ENCODE data around the gene SLC25A22.

Gene SLC25A22

GRCh38 chr11:791658-792534 lies 6.2 kb downstream of the SLC25A22 start:
- in situ Hi-C loops (cut with HindIII; ENCODE audit: low sequenced_read_pairs) = no loop called here

DNA sequence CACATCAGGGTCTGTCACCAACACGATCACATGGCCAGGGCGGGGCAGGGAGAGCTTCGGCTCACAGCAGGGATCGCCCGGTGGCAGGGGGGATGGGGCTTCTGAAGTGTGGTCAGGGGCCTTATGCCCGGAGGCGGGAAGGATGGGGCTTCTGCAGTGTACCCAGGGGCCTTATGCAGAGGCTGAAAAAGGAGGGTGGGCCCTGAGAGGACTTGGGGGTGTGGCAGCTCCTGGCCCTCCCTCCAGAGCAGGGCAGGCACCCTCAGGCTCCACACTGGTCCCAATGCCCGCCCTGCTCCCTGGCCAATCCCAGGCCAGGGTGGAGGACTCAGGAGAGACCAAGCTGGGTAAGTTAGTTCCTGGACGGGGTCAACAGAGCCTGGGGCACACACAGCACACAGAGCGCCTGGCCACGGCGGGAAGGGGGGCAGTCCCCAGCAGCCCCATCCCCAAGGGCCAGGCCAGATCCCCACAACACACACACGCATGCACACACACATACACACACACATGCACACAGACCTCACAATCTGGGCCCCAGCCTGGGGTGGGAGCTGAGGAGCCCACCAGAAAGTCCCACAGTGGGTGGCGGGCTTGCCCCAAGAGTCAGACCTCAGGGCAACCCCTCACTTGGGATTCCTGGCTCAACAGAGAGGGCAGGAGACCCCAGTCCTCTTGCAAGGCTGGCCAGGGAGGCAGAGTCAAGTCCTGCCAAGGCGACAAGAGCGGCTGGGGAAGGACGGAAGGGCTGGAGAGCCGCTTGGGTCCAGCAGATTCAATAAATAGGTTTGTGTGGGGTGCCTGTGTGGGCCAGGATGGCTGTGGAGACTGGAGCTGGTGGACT lies 7.1 kb downstream of the SLC25A22 start:
- in situ Hi-C loops (cut with HindIII; ENCODE audit: low sequenced_read_pairs) = no loop called here

DNA sequence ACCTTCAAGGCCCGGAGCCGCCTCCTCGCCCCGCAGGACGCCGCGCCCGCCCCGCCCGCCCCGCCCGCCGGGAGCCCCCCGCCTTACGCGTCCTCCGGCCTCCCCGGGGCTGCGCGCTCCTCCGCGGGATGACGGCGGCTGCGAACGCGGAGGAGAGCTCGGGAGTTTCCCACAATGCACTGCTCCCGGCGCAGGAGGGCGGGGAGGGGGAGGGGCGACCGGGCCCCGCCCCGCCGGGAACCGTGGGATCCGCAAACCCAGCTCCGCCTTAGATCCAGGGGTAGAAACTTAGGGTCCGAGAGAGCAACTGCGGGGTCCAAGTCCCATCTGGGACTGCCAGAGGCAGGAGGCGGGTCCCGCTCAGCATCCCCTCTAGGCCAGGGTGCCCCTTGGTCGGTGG lies 8.1 kb downstream of the SLC25A22 start, which contains the start of gene CEND1:
Gene CEND1 (minus strand): TSS at position 148 of the 400 bp plus-strand sequence. CDS start 1,514 bp downstream, outside the sequence.
- in situ Hi-C loops (cut with HindIII; ENCODE audit: low sequenced_read_pairs) = no loop called here

- in situ Hi-C loops (cut with HindIII; ENCODE audit: low sequenced_read_pairs) = no loop called here
These were observed 8.8 kb downstream of the SLC25A22 start for GRCh38 chr11:788953-789940.

DNA sequence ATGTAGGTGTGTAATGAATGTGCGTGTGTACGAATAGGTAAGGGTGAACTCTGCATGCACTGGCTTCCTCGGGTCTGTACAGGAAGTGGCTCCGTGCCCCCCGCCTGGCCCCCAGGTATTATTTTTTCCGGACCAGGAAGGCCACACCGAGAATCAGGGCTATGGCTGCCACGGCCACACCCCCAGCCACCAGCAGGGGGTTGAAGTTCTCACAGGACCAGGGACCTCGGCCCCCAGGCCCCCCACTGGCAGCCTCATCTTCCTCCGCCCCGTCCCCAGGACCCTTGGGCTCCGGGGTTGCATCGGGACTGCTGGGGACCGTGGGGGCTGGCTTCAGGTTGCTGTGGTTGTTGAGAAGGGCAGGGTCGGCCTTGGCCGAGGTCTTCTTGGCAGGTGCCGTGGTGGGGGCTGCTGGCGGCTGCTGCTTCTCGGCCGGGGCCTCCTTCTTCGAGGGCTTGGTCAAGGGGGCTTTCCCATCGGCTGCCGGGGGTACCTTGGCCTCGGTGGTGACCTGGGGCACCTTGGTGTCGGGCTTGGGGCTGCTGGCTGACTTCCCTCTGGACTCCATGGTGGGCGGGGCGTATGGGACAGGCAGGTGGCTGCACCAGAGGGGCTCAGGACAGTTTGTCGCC lies 10.0 kb downstream of the SLC25A22 start:
- in situ Hi-C loops (cut with HindIII; ENCODE audit: low sequenced_read_pairs) = no loop called here

GRCh38 chr11:787084-787675 lies 10.9 kb downstream of the SLC25A22 start:
- in situ Hi-C loops (cut with HindIII; ENCODE audit: low sequenced_read_pairs) = no loop called here

DNA sequence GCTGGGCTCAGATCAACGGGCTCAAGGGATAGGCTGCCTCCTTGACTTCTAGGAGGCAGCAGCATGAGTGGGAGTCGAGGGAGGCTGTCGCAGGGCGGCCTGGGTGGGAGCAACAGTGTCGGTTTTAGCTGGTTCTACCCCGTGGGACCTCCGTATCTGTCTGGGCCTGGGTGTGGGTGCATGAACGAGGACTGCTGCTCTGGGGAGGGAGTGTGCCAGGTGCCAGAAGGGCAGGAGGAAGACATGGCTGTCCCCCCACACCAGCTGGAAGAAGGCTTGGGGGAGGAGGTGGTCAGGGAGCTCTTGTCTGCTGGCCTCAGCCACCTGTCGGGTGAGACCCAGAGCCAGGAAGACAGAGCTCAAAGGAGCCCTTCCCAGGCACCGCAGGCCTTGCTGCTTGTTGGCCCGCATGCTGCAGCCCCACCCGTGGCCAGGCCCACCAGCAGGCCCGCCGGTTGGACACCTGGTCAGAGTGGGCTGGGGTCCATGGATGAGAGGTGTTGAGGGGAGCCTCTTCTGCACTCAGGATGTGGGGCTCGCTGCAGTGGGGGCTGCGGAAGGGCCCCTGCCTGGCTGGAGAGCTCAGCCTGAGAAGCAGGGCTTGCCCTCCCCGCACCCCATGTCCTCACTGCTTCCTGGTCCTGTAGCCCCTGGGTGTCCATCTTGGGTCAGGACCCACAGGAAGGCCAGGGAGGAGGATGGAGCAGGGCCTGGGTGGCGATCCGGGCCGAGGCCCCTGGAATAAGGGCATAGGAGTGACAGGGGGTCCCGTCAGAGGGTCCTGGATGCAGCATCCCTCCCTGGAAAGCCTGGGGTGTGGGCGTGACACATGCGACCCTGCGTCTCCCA lies 11.6 kb downstream of the SLC25A22 start:
- in situ Hi-C loops (cut with HindIII; ENCODE audit: low sequenced_read_pairs) = no loop called here

- in situ Hi-C loops (cut with HindIII; ENCODE audit: low sequenced_read_pairs) = no loop called here
These were observed 14.5 kb downstream of the SLC25A22 start for GRCh38 chr11:783581-784015.

GRCh38 chr11:782264-783174 lies 15.6 kb downstream of the SLC25A22 start:
- in situ Hi-C loops (cut with HindIII; ENCODE audit: low sequenced_read_pairs) = no loop called here

GRCh38 chr11:779955-780532 lies 18.0 kb downstream of the SLC25A22 start:
- in situ Hi-C loops (cut with HindIII; ENCODE audit: low sequenced_read_pairs) = no loop called here

DNA sequence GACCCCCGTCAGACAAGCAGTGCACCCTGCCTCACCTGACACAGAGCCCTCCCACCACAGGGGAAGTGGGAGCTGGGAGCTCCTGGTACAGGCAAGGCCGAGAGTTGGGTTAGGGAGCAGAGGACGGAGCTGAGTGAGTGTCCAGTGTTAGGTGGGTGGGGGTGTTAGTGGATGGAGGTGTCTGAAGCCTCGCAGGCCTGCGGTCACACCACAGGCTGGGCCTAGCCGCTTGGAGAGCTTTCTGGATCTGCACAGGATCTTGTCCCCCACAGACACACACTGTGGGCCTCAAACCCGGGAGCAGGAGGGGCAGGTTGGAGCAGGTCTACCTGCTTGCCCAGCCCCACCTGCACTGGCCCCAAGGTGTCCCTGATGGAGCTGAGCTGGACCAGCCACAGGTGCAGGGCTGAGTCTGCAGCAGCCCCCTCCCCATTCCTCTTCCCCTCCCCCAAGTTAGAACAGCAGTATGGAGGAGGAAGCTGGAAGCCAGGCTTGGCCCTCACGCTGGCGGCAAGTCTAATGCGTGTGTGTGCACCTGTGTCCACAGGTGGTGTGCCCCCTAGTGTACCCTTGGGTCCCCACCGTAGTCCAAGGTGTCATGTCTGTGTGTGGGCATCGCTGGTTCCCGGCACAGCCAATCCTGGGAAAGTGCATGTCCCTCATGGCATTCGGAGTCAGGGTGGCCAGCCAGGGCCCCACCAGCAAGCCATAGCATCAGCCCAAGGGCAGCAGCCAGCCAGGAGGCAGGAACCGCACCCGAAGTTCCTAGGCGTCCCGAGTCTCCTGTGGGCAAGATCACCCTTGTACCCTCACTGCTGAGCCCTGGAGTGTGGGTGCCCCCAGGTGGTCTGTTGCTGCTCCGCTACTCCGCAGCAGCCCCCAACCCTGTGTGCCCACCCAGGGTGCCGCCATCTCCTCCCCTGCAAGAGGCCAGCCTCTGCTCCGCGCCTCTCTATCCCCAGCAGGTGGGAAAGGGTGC lies 18.8 kb downstream of the SLC25A22 start:
- in situ Hi-C loops (cut with HindIII; ENCODE audit: low sequenced_read_pairs) = no loop called here

GRCh38 chr11:777288-778255 lies 20.5 kb downstream of the SLC25A22 start, which contains the start of gene GATD1:
Gene GATD1, minus strand, starts transcription at chr11:777487. Its CDS starts 25 bp downstream, at chr11:777462.
- in situ Hi-C loops (cut with HindIII; ENCODE audit: low sequenced_read_pairs) = no loop called here

GRCh38 chr11:776561-777287 lies 21.4 kb downstream of the SLC25A22 start:
- in situ Hi-C loops (cut with HindIII; ENCODE audit: low sequenced_read_pairs) = no loop called here

DNA sequence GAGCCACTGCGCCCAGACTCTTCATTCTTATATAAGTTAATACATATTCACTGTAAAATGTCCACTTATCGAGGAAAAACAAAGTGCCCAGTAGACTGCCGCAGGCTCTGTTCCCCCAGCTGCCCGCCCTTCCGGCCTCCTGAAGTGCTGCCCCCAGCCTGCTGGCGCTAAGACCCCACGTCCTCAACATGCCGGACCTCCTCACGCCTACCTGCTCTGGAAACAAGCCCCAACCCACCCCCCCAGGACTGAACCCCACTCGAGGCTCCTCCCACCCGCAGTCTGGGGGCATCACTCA lies 21.9 kb downstream of the SLC25A22 start:
- in situ Hi-C loops (cut with HindIII; ENCODE audit: low sequenced_read_pairs) = no loop called here

Data from DLD1 (cell line).